Kidney tubule cell (primary cell): Measurements from ENCODE around the gene RELL2.

Source experiments
- DNase-seq: peaks from one replicate; pipeline ENCODE4 v3.0.0-alpha.2; 2018; ENCODE audit warnings: low spot score

The RELL2 gene

GRCh38 chr5:141618804-141619554 is 17.8 kb upstream of the RELL2 start, which contains the start of gene DIAPH1:
Gene DIAPH1, minus strand, starts transcription at chr5:141619000. Its CDS starts 86 bp downstream, at chr5:141618914.
- DNase-seq: peak; percentile 97

GRCh38 chr5:141623186-141623585 is 13.6 kb upstream of the RELL2 start:
- no peak for DNase-seq

DNA sequence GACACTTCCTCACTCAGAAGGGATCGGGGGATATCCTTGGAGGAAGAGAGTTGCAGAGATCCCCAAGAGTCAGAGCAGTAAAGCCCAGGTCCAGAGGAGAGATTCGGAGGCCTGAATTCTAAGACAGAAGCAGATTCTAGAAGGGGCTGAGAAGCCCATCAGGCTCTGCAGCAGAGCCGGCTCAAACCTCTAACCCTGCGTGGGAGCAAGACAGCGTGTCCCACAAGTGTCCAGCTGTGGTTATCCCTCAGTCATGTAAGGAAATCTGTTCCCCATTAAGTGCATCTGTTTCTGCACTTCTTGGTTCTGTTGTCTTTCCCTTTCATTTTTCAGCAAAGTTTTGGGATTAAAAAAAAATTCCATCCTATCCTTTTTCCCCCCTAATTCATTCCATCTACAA is 13.2 kb upstream of the RELL2 start:
- DNase-seq: no peak

DNA sequence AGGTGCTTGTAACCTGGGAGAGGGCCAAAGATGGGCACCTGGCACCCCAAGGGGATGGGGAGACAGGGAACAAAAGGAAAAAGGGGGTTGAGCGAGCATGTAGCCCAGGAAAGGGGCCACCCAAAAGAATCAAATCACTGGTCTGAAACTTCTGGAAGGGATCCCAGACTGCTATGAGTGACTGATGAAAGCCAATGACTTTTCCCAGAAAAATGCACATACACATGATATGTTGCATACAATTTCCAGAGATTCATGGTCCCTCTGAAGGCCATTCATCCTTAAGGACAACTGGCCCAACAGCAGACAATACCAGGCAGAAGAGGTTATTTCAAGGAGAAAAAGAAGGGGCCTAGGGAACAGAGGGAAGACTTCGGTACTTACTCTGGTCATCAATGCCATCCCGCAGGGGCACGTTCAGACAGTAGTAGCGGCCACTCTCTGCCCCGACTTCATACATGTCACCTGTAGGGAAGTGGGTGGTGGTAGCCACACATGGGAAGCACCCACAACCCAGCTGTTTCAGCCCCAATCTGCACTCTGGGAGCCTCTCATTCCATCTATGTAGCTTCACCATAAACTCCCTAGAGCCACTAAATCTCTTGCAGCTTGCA is 8.5 kb upstream of the RELL2 start:
- DNase-seq: no peak

GRCh38 chr5:141630570-141631140 is 6.1 kb upstream of the RELL2 start:
- DNase-seq: no peak

- DNase-seq: peak; percentile 33
These were observed 4.1 kb upstream of the RELL2 start for GRCh38 chr5:141632650-141633049.

DNA sequence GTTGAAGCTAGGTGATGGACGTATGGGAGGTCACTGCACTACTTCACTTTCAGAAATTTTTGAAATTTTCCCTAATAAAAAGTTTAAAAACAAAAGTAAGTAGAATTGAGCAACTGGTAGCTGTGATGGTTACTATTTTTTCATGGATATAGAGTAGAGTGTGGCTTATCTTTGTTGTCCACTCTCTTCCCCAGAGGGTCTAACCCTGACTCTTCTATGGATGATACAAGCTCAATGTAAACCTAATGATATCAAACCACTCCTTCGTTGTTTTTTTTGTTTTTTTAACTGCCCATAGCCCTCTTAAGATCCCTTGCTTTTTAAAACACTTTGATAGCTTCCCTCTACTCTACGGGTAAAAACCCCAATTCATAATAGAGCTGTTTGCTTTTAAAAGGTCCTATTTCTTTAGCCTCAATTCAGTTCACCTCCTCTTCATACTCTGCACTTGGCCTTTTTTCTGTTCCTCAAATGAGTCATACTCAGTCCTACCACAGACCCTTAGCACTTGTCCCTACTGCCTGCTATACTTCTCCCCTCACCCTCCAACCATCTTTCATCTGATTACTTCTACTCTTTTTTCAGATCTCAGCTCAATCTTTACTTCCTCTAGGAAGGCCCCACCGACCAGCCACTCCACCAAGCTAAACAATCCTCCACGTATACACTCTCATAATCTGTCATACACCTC is 2.8 kb upstream of the RELL2 start:
- DNase-seq: no peak

DNA sequence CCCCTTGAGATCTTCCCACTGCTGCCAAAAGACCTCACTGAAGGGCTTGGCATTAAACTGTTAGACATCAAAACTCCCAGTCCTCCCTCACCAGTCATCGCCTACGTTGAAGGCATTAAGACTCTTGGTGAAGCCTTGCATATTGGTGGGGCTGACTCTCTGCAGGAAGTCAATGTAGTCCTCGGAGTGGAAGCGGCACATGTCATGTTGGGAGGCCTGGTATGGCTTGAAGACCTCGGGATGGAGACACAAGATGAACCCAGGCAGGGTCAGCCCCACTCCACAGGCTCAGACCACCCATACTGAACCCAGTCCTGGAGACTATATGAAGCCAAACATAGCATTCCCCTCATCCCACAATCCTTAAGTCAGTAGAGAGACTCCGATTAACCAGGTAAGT is 2.1 kb upstream of the RELL2 start:
- DNase-seq: no peak

DNA sequence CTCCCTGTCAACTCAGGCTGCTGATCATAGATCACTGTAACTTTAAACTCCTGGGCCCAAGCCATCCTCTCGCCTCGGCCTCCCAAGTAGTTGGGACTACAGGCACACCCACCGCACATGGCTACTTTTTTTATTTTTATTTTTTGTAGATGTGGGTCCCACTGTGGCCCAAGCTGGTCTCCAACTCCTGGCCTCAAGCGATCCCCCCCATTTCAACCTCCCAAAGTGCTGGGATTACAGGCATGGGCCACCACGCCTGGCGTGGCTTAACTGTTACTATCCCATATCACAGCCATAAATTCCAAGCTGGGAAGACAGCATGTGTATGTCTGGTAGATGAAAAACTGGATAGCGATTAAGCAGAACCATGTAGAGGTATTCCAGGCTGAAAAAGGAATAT is 1.2 kb upstream of the RELL2 start:
- DNase-seq: no peak

GRCh38 chr5:141636106-141636412 is 738 bp upstream of the RELL2 start:
- DNase-seq: no peak

- DNase-seq: no peak
These were observed 448 bp downstream of the RELL2 start for GRCh38 chr5:141637123-141637766.

DNA sequence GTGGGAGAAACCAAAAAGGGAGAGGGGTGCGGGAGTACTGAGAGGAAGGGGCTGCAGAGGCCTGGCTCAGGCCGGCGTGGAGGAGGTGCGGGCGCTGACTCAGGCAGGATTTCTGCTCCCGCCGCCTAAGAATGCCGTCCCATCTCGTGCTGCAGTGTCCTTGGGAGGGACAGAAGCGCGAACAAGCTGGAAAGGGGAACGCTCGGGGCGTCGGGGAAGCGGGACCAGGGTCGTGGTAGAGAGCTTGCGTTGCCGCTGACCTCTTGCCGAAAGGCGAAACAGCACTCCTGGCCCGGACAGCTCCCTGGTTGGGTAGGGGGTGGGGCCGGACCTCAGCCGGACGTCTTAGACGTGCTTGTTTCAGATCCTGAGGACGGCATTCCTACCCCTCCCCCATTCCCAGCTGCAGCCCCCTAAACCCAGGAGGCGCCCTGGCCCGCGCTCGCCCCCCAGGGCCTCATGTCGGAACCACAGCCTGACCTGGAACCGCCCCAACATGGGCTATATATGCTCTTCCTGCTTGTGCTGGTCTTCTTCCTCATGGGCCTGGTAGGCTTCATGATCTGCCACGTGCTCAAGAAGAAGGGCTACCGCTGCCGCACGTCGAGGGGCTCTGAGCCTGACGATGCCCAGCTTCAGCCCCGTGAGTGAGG is 1.1 kb downstream of the RELL2 start:
- peak; percentile 43 for DNase-seq

DNA sequence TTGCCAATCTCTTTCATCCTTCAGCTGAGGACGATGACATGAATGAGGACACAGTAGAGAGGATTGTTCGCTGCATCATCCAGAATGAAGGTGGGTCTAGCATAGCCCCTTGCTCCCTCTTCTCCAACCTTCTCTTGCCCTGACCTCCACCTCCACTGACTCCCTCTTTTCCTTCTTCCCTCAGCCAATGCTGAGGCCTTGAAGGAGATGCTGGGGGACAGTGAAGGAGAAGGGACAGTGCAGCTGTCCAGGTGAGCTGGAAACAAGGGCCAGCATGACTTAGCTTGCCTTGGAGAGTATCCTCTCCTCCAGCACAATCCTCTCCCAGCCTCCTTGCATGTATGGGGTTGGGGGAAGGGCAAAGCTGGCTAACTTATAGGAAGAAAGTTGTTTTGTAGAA is 2.0 kb downstream of the RELL2 start:
- DNase-seq: no peak

DNA sequence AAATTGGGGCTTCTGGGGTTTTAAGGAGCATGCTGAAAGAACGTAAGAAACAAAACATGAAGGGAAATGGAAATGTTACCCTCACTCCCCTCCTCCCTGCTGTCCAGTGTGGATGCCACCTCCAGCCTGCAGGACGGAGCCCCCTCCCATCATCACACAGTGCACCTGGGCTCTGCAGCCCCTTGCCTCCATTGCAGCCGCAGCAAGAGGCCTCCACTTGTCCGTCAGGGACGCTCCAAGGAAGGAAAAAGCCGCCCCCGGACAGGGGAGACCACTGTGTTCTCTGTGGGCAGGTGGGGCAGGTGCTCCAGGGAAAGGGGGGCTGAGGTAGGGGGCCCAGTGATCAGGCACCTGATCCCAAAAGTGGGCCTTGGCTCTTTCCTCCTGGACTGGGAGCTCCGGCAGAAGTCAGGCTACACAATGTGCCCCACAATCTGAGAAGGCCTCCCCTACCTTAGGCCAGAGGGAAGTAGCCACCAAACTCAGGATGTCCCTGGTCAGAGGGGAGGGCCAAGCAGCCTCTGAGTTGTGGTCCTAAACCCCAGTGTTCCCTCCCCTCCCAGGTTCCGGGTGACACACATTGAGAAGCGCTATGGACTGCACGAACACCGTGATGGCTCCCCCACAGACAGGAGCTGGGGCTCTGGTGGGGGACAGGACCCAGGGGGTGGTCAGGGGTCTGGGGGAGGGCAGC is 2.7 kb downstream of the RELL2 start:
- DNase-seq: no peak

DNA sequence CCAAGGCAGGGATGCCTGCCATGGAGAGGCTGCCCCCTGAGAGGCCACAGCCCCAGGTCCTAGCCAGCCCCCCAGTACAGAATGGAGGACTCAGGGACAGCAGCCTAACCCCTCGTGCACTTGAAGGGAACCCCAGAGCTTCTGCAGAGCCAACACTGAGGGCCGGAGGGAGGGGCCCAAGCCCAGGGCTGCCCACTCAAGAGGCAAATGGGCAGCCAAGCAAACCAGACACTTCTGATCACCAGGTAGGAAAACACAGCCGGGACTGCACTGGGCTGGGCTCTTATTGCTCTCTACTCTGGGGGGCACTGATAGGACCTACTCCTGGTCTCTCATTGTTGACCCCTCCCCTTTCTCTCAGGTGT is 3.2 kb downstream of the RELL2 start:
- DNase-seq: no peak

- DNase-seq: no peak
These were observed 3.9 kb downstream of the RELL2 start for GRCh38 chr5:141640698-141641097.

GRCh38 chr5:141641634-141642267 is 5.0 kb downstream of the RELL2 start:
- peak; percentile 91 for DNase-seq

DNA sequence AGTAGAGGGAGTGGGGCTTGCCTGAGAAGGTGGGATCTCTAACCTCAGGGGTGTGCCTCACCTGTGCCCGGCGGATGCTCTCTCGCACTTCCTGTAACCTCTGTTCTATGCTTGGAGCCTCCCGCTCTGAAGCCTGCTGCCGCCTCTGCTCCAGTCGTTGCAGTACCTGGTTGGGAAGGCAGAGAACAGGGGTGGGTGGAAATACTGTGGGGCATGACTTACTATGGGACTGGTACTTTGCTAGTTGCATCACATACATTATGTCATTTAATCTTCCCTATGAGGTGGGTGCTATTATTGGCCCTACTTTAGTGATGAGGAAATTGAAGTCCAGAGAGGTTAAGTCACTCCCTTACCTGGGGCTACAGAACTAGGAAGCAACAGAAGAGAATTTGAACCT is 9.2 kb downstream of the RELL2 start:
- DNase-seq: peak; percentile 33

GRCh38 chr5:141647242-141647641 is 10.4 kb downstream of the RELL2 start:
- DNase-seq: no peak

DNA sequence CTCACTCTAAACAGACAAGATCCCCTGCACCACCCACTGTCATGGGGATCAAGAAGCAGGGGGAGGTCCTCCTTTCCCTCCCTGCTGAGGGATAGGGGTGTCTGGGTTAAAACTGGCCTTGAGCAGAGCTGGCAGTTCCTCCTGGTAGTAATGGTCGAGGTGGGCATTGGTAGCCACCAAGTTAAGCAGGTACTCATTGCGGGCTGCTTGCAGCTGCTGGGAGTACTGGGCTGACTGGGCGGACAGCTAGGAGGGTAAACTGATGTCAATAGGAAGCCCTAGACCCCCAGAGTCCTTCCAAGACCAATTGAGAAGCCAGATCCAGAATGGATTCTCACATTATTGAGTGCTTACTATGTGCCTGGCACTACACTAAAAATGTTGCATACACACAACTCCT is 11.1 kb downstream of the RELL2 start:
- DNase-seq: no peak
